IMR-90 (cell line): Measurements from ENCODE around the gene OGG1. TPM values are rescaled to one million over a fixed set of nuclear protein-coding genes. Genes with fewer than 3 reads are reported as not detected.

Experiments
- ATAC-seq: fragments of 200-7000 bp; cut with Tn5 transposase; 2 replicates; pipeline ENCODE4 v1.9.1; 2020; ENCODE audit warnings: low read depth, mild to moderate bottlenecking, moderate library complexity
- BruUV-seq: library from RNA; stranded (reverse); fragments of 400-500 nt; replicated peaks from 2 replicates; lab custom pipeline; 2021; lab: Mats Ljungman, UMichigan
- CTCF ChIA-PET: fragments of 300-600 bp; formaldehyde crosslinking; extraction: SDS; loops from one replicate; lab custom pipeline; 2021; ENCODE audit warnings: antibody characterized with exemption; lab: Yijun Ruan, JAX
- POLR2A ChIA-PET: fragments of 300-600 bp; sonication (Branson Sonifier 250); formaldehyde crosslinking; loops from one replicate; lab custom pipeline; 2022; ENCODE audit warnings: antibody characterized with exemption; ENCODE audit not compliant: unreplicated experiment; lab: Charles Lee
- DNase-seq: peaks from one replicate; pipeline ENCODE4 v3.0.0; 2013
- H2AFZ ChIP-seq: replicated peaks from 2 replicates; pipeline ENCODE3; 2013; ENCODE audit warnings: low read length, mild to moderate bottlenecking; ENCODE audit not compliant: poor library complexity
- H2AK5ac ChIP-seq: 2 replicates; pipeline ENCODE4 v1.6.1; 2013; ENCODE audit warnings: low read depth, low read length, inconsistent platforms
- H2AK9ac ChIP-seq: replicated peaks from 2 replicates; pipeline ENCODE3; 2013; ENCODE audit warnings: mild to moderate bottlenecking, low read depth, low read length, moderate library complexity; ENCODE audit not compliant: poor library complexity
- H2BK120ac ChIP-seq: 2 replicates; pipeline ENCODE4 v1.6.1; 2013; ENCODE audit warnings: low read depth, low read length, inconsistent platforms
- H2BK15ac ChIP-seq: 3 replicates; pipeline ENCODE4 v1.6.1; 2013; ENCODE audit warnings: low read depth, low read length, inconsistent platforms
- H2BK20ac ChIP-seq: 2 replicates; pipeline ENCODE4 v1.6.1; 2013; ENCODE audit warnings: low read depth, mild to moderate bottlenecking, inconsistent platforms, low read length, moderate library complexity
- H2BK5ac ChIP-seq: 2 replicates; pipeline ENCODE4 v1.6.1; 2013; ENCODE audit warnings: mild to moderate bottlenecking, low read depth, low read length, inconsistent platforms; ENCODE audit not compliant: poor library complexity, severe bottlenecking
- H3K14ac ChIP-seq: replicated peaks from 2 replicates; pipeline ENCODE4 v1.6.1; 2013; ENCODE audit warnings: low read depth, low read length, inconsistent platforms
- H3K18ac ChIP-seq: 2 replicates; pipeline ENCODE4 v1.6.1; 2013; ENCODE audit warnings: low read depth, low read length, control low read depth
- H3K23ac ChIP-seq: 2 replicates; pipeline ENCODE4 v1.6.1; 2013; ENCODE audit warnings: low read depth, low read length, inconsistent platforms
- H3K27ac ChIP-seq: 2 replicates; pipeline ENCODE4 v1.5.1; 2013; ENCODE audit warnings: mild to moderate bottlenecking, control low read depth, low read length; ENCODE audit not compliant: insufficient read depth
- H3K27me3 ChIP-seq: 2 replicates; pipeline ENCODE4 v1.6.1; 2013; ENCODE audit warnings: low read length; ENCODE audit not compliant: control insufficient read depth, insufficient read depth
- H3K36me3 ChIP-seq: 2 replicates; pipeline ENCODE4 v1.6.1; 2013; ENCODE audit warnings: low read length, mixed read lengths; ENCODE audit not compliant: control insufficient read depth, insufficient read depth
- H3K4ac ChIP-seq: 2 replicates; pipeline ENCODE4 v1.6.1; 2013; ENCODE audit warnings: low read depth, low read length, inconsistent platforms
- H3K4me1 ChIP-seq: 2 replicates; pipeline ENCODE4 v1.6.1; 2013; ENCODE audit warnings: low read length, mixed read lengths; ENCODE audit not compliant: control insufficient read depth, insufficient read depth
- H3K4me2 ChIP-seq: 2 replicates; pipeline ENCODE4 v1.6.1; 2013; ENCODE audit warnings: low read depth, mild to moderate bottlenecking, control low read depth, low read length, moderate library complexity
- H3K4me3 ChIP-seq: 2 replicates; pipeline ENCODE4 v1.5.1; 2013; ENCODE audit warnings: low read depth, mild to moderate bottlenecking, control low read depth, low read length, moderate library complexity; ENCODE audit not compliant: insufficient read depth
- H3K56ac ChIP-seq: 2 replicates; pipeline ENCODE4 v1.6.1; 2013; ENCODE audit warnings: low read length, inconsistent platforms; ENCODE audit not compliant: insufficient read depth; ENCODE audit errors: extremely low read depth
- H3K79me1 ChIP-seq, 2 experiments: 2 replicates each; pipeline ENCODE4 v1.6.1; 2013; ENCODE audit warnings: low read length in 2 of 2, inconsistent platforms in 1 of 2, low read depth in 1 of 2
- H3K9ac ChIP-seq: 2 replicates; pipeline ENCODE4 v1.6.1; 2013; ENCODE audit warnings: low read depth, low read length, control low read depth
- H3K9me1 ChIP-seq: 2 replicates; pipeline ENCODE4 v1.6.1; 2013; ENCODE audit warnings: low read length, inconsistent platforms; ENCODE audit not compliant: insufficient read depth
- H3K9me3 ChIP-seq: 2 replicates; pipeline ENCODE4 v1.6.1; 2013; ENCODE audit warnings: low read length; ENCODE audit not compliant: control insufficient read depth, insufficient read depth
- H4K20me1 ChIP-seq: 2 replicates; pipeline ENCODE4 v1.6.1; 2013; ENCODE audit warnings: low read length, inconsistent platforms; ENCODE audit not compliant: insufficient read depth
- H4K5ac ChIP-seq: 2 replicates; pipeline ENCODE4 v1.6.1; 2013; ENCODE audit warnings: mild to moderate bottlenecking, low read depth, low read length, control low read depth
- H4K8ac ChIP-seq, 2 experiments: 2 replicates each; pipeline ENCODE4 v1.6.1; 2013; ENCODE audit warnings: low read depth in 2 of 2, low read length in 2 of 2, control low read depth in 1 of 2, inconsistent platforms in 1 of 2
- H4K91ac ChIP-seq: 2 replicates; pipeline ENCODE4 v1.6.1; 2013; ENCODE audit warnings: low read depth, low read length, inconsistent platforms; ENCODE audit not compliant: insufficient read depth
- ELK1 ChIP-seq: fragments of 150-350 bp; IDR thresholded peaks from 2 replicates; pipeline ENCODE4 v1.6.1; 2016; ENCODE audit warnings: low read depth, mild to moderate bottlenecking, low read length, moderate library complexity, borderline replicate concordance
- MXI1 ChIP-seq: IDR thresholded peaks from 2 replicates; pipeline ENCODE4 v1.6.1; 2012; ENCODE audit warnings: low read depth, mild to moderate bottlenecking, low read length, moderate library complexity, borderline replicate concordance
- RCOR1 ChIP-seq: IDR thresholded peaks from 2 replicates; pipeline ENCODE4 v1.6.1; 2012; ENCODE audit warnings: mild to moderate bottlenecking, low read length, improper control_type of control experiment; ENCODE audit not compliant: insufficient replicate concordance
- WGBS, 2 experiments: methylation state at CpG; one replicate each; pipeline versions ENCODE4 v1.1.5 to v1.1.7; 2013; ENCODE audit warnings: missing lambda C conversion rate in 2 of 2; ENCODE audit not compliant: insufficient read length in 1 of 2; ENCODE audit errors: extremely low coverage in 2 of 2; 5-methylcytosine and 5-hydroxymethylcytosine counted together
- dilution Hi-C: fragments of 300-500 bp; cut with HindIII; formaldehyde crosslinking; loops from one replicate; pipeline ENCODE4 v1.14.3; 2018; ENCODE audit warnings: low sequenced_read_pairs; ENCODE audit not compliant: unreplicated experiment
- in situ Hi-C: fragments of 300-500 bp; cut with MboI; formaldehyde crosslinking; loops from 3 replicates; pipeline ENCODE4 v1.14.3; 2019; ENCODE audit warnings: low sequenced_read_pairs, inconsistent platforms, mixed read lengths
- intact Hi-C: fragments of 100-400 bp; cut with micrococcal nuclease; formaldehyde crosslinking; loops from 2 replicates; pipeline ENCODE4 v1.10.0; 2022
- polyA plus RNA-seq, 3 experiments: library from polyadenylated mRNA; depleted of rRNA; stranded (reverse); fragments of >200 nt; gene quantifications; 2 replicates each; pipeline ENCODE4 v1.2.3, GENCODE V29; 2012; ENCODE audit warnings: low replicate concordance in 1 of 3
- total RNA-seq: library from RNA; depleted of rRNA; stranded (reverse); fragments of >200 nt; gene quantifications from 2 replicates; pipeline ENCODE4 v1.2.3, GENCODE V29; 2012

The OGG1 gene
- total and polyA plus RNA-seq, 2 of the 4 experiments (the other 2 are of a cell fraction), result 14.9 to 25.6 TPM

DNA sequence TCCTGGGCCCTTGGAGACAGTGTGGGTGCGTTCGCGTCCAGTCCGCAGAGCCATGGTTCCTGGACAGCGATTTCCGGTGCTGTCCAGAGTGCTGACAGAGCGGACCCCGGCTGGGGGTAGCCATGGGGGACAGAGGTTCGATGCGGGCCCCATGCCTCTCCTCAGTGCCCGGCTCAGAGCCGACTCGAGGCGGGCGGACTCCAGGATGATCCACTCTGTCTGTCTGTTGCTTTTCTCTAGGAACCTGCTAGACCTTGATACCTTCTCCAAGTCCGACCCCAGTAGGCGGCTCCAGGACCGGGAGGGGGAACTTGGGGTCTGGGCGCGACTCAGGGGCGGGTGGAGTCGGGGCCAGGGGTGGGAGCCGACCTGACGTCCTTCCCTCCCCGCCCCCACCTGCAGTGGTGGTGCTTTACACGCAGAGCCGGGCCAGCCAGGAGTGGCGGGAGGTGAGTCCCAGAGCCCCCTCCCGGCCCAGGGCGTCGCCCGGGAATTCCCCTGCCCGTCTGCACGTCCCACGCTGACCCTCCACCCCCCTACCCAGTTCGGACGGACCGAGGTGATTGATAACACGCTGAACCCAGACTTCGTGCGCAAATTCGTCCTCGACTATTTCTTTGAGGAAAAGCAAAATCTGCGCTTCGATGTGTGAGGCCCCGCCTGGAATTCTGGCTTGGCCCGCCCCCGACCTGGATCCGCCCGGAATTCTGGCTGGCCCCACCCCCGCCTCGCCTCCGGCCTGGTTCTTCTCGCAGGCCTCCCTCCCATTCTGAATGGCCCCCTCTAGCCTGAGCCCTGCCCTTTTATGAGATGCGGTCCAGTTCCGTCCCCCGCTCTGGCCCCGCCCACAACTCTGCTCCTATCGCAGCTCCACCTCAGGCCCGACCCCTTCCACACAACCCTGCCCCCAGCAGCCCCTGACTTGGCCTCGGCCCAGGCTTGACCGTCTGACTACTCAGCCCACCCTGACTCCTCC is 45.1 kb upstream of the OGG1 start:
- in situ Hi-C loops, result no loop called here
- no TSS peak for BruUV-seq
- dilution Hi-C loops, result no loop called here

More for the DNA sequence above, 45.1 kb upstream of the OGG1 start:
- Histone ChIP-seq H3K9me3 (no peaks in the 10 kb centered on the region), H2BK120ac (no peak overlapping the region), H2AFZ (peak overlapping the region; percentile 81), H3K4me2 (peak overlapping the region; percentile 75), H2BK15ac (no peak overlapping the region), H3K9ac (no peak overlapping the region), H2BK20ac (no peak overlapping the region), H3K14ac (no peak overlapping the region), H3K4ac (no peak overlapping the region), H2AK9ac (peak overlapping the region; percentile 63), H3K79me1 (no peaks in the 10 kb centered on the region), H3K18ac (no peak overlapping the region), H3K4me1 (no peaks in the 10 kb centered on the region), H4K20me1 (no peaks in the 10 kb centered on the region), H3K23ac (no peak overlapping the region), H4K8ac (no peak overlapping the region), H3K36me3 (peaks cover 16% of the 10 kb centered on the region), H3K4me3 (no peak overlapping the region), H4K91ac (no peak overlapping the region), H3K27ac (no peak overlapping the region), H3K9me1 (no peaks in the 10 kb centered on the region), H4K5ac (no peak overlapping the region), H2AK5ac (no peak overlapping the region), H3K27me3 (peaks cover 14% of the 10 kb centered on the region), H2BK5ac (no peak overlapping the region), H3K56ac (no peak overlapping the region)
- POLR2A ChIA-PET, result no interaction called here
- intact Hi-C loops, result no loop called here
- TF ChIP-seq MXI1, result peak; percentile 93
- TF ChIP-seq ELK1, result no peak
- TF ChIP-seq RCOR1, result peak; percentile 50
- CTCF ChIA-PET, result interaction anchor here (0.6 kb wide), 1 partner anchor 373 kb away, joined by 3 read pairs; no protein-coding TSS in a partner anchor
- DNase-seq (peak; percentile 15), ATAC-seq (peak; percentile 81)
- 0% methylated on average over 8 of the region's 62 CpGs; no CpG with 5 or more reads in 1 of the 2 experiments for WGBS, 2 experiments
